DND-41 (cell line): Measurements from ENCODE around the gene FAM120C.
A peak's percentile ranks its signal among the peaks of the same experiment; 100 is the strongest.

Experiments
- EZH2 ChIP-seq: IDR thresholded peaks from 3 replicates; pipeline ENCODE4 v1.6.1; 2012; ENCODE audit warnings: borderline replicate concordance, low read depth, mild to moderate bottlenecking, moderate library complexity, low read length, inconsistent platforms; ENCODE audit not compliant: severe bottlenecking
- TF ChIP-seq, protein P1 (sequence below): IDR thresholded peaks from 2 replicates; pipeline ENCODE4 v1.5.1; 2012; ENCODE audit warnings: borderline replicate concordance, low read length, moderate library complexity, mild to moderate bottlenecking; ENCODE audit not compliant: poor library complexity, severe bottlenecking; ENCODE audit errors: extremely low read depth

DNA sequence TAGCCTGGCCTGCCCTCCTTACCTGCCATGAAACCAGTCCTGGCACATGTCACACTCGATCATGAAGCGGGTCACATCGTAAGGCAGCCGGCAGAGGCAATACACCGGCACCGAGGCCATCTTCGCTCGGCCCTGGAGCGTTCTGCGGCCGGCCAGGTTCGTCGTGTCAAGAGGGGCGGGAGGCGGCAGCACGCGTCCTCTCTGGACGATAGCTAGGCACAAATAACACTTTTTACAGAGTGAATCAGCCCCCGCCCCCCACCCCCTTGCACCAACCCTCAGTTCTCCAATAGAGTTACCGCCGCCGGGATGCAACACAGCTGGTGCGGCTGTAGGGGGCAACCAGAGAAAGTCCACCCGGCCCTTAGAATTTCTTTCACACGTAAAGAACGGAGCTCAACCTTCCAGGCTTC, 140.4 kb downstream of the FAM120C start:
- no peak for TF ChIP-seq EZH2
- TF ChIP-seq, protein P1, sequence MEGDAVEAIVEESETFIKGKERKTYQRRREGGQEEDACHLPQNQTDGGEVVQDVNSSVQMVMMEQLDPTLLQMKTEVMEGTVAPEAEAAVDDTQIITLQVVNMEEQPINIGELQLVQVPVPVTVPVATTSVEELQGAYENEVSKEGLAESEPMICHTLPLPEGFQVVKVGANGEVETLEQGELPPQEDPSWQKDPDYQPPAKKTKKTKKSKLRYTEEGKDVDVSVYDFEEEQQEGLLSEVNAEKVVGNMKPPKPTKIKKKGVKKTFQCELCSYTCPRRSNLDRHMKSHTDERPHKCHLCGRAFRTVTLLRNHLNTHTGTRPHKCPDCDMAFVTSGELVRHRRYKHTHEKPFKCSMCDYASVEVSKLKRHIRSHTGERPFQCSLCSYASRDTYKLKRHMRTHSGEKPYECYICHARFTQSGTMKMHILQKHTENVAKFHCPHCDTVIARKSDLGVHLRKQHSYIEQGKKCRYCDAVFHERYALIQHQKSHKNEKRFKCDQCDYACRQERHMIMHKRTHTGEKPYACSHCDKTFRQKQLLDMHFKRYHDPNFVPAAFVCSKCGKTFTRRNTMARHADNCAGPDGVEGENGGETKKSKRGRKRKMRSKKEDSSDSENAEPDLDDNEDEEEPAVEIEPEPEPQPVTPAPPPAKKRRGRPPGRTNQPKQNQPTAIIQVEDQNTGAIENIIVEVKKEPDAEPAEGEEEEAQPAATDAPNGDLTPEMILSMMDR, result peak; percentile 33
